Stimulated activated CD8-positive, alpha-beta memory T cell treated with anti-CD3 and anti-CD28 coated beads, Interleukin-12 subunit alpha, Interleukin-12 subunit beta, amount 100 ng/mL, for 4 hours (primary cell): Measurements from ENCODE around the gene KRTAP5-10.
"Not testable (repeated sequence)": the region's sequence is repeated elsewhere in the genome, so short reads cannot be mapped to it uniquely, and the experiment has no call there.

Source experiments
- DNase-seq: peaks from one replicate; pipeline ENCODE4 v3.0.0-alpha.2; 2020; ENCODE audit warnings: low read depth

The KRTAP5-10 gene

GRCh38 chr11:71572811-71573210 is 7.4 kb downstream of the KRTAP5-10 start:
- no peak for DNase-seq

- no peak for DNase-seq
Observed at GRCh38 chr11:71574418-71574817, 9.1 kb downstream of the KRTAP5-10 start.

GRCh38 chr11:71575723-71576424 is 10.5 kb downstream of the KRTAP5-10 start:
- no peak for DNase-seq

GRCh38 chr11:71576688-71577465 is 11.5 kb downstream of the KRTAP5-10 start:
- not testable (repeated sequence) for DNase-seq

GRCh38 chr11:71577469-71578004 is 12.2 kb downstream of the KRTAP5-10 start:
- no peak for DNase-seq

GRCh38 chr11:71579513-71579912 is 14.2 kb downstream of the KRTAP5-10 start:
- DNase-seq = not testable (repeated sequence)

GRCh38 chr11:71580057-71581003 is 15.0 kb downstream of the KRTAP5-10 start:
- no peak for DNase-seq

GRCh38 chr11:71581826-71582225 is 16.5 kb downstream of the KRTAP5-10 start:
- DNase-seq = no peak

- DNase-seq = no peak
Observed at GRCh38 chr11:71582309-71582895, 17.0 kb downstream of the KRTAP5-10 start, which contains the start of gene KRTAP5-11. Gene KRTAP5-11 (minus strand): TSS chr11:71582875. CDS start chr11:71582837, 38 bp downstream.

GRCh38 chr11:71582969-71583368 is 17.6 kb downstream of the KRTAP5-10 start:
- DNase-seq = not testable (repeated sequence)

- DNase-seq = not testable (repeated sequence)
Observed at GRCh38 chr11:71585673-71586072, 20.3 kb downstream of the KRTAP5-10 start.

- DNase-seq = not testable (repeated sequence)
Observed at GRCh38 chr11:71588314-71588713, 23.0 kb downstream of the KRTAP5-10 start.

- not testable (repeated sequence) for DNase-seq
Observed at GRCh38 chr11:71588822-71589545, 23.6 kb downstream of the KRTAP5-10 start.

GRCh38 chr11:71589546-71589920 is 24.2 kb downstream of the KRTAP5-10 start:
- DNase-seq = not testable (repeated sequence)

GRCh38 chr11:71603221-71603620 is 37.9 kb downstream of the KRTAP5-10 start:
- not testable (repeated sequence) for DNase-seq

GRCh38 chr11:71604798-71605488 is 39.6 kb downstream of the KRTAP5-10 start:
- not testable (repeated sequence) for DNase-seq

GRCh38 chr11:71606853-71607519 is 41.6 kb downstream of the KRTAP5-10 start:
- not testable (repeated sequence) for DNase-seq

- not testable (repeated sequence) for DNase-seq
Observed at GRCh38 chr11:71607520-71608216, 42.3 kb downstream of the KRTAP5-10 start.

- not testable (repeated sequence) for DNase-seq
Observed at GRCh38 chr11:71608272-71608671, 42.9 kb downstream of the KRTAP5-10 start.
